DND-41 (cell line): ENCODE results near the gene MGAT4A.

ENCODE experiments used
- EZH2 ChIP-seq: IDR thresholded peaks from 3 replicates; pipeline ENCODE4 v1.6.1; 2012; ENCODE audit warnings: borderline replicate concordance, low read depth, mild to moderate bottlenecking, moderate library complexity, low read length, inconsistent platforms; ENCODE audit not compliant: severe bottlenecking
- TF ChIP-seq, protein P1 (sequence below): IDR thresholded peaks from 2 replicates; pipeline ENCODE4 v1.5.1; 2012; ENCODE audit warnings: borderline replicate concordance, low read length, moderate library complexity, mild to moderate bottlenecking; ENCODE audit not compliant: poor library complexity, severe bottlenecking; ENCODE audit errors: extremely low read depth

GRCh38 chr2:98601532-98602132, 129.3 kb downstream of the MGAT4A start:
- TF ChIP-seq, protein P1, sequence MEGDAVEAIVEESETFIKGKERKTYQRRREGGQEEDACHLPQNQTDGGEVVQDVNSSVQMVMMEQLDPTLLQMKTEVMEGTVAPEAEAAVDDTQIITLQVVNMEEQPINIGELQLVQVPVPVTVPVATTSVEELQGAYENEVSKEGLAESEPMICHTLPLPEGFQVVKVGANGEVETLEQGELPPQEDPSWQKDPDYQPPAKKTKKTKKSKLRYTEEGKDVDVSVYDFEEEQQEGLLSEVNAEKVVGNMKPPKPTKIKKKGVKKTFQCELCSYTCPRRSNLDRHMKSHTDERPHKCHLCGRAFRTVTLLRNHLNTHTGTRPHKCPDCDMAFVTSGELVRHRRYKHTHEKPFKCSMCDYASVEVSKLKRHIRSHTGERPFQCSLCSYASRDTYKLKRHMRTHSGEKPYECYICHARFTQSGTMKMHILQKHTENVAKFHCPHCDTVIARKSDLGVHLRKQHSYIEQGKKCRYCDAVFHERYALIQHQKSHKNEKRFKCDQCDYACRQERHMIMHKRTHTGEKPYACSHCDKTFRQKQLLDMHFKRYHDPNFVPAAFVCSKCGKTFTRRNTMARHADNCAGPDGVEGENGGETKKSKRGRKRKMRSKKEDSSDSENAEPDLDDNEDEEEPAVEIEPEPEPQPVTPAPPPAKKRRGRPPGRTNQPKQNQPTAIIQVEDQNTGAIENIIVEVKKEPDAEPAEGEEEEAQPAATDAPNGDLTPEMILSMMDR: peak; percentile 75
- no peak for TF ChIP-seq EZH2
